GM12874 (cell line): Measurements from ENCODE around the gene DHRS3.

Source experiments
- CTCF ChIP-seq: IDR thresholded peaks from 2 replicates; pipeline ENCODE4 v1.5.1; 2011; ENCODE audit warnings: low read depth, mild to moderate bottlenecking, control low read depth, low read length, moderate library complexity; ENCODE audit not compliant: insufficient read depth

DHRS3 gene

GRCh38 chr1:12634696-12635202 is 16.7 kb upstream of the DHRS3 start:
- no peak for TF ChIP-seq CTCF

- TF ChIP-seq CTCF, result no peak
These were observed 16.1 kb upstream of the DHRS3 start for GRCh38 chr1:12634156-12634555.

- TF ChIP-seq CTCF, result no peak
These were observed 13.6 kb upstream of the DHRS3 start for GRCh38 chr1:12631571-12631970.

- TF ChIP-seq CTCF, result no peak
These were observed 13.0 kb upstream of the DHRS3 start for GRCh38 chr1:12630946-12631530.

- TF ChIP-seq CTCF, result no peak
These were observed 12.2 kb upstream of the DHRS3 start for GRCh38 chr1:12629985-12630760.

- no peak for TF ChIP-seq CTCF
These were observed 11.5 kb upstream of the DHRS3 start for GRCh38 chr1:12629511-12629956.

- TF ChIP-seq CTCF, result no peak
These were observed 9.3 kb upstream of the DHRS3 start for GRCh38 chr1:12627296-12627695.
